Ishikawa (cell line): ENCODE results near the gene SPEF2.

Experiments used
- CEBPB ChIP-seq: IDR thresholded peaks from 2 replicates; pipeline ENCODE4 v1.6.1; 2012
- CREB1 ChIP-seq: IDR thresholded peaks from 2 replicates; pipeline ENCODE4 v1.6.1; 2012; ENCODE audit warnings: low read depth
- EGR1 ChIP-seq: IDR thresholded peaks from 2 replicates; pipeline ENCODE4 v1.6.1; 2012
- EP300 ChIP-seq: IDR thresholded peaks from 2 replicates; pipeline ENCODE4 v1.6.1; 2012; ENCODE audit warnings: borderline replicate concordance
- FOXM1 ChIP-seq: IDR thresholded peaks from 2 replicates; pipeline ENCODE4 v1.6.1; 2012; ENCODE audit warnings: low read depth, borderline replicate concordance
- NFIC ChIP-seq: IDR thresholded peaks from 2 replicates; pipeline ENCODE4 v1.6.1; 2012
- RAD21 ChIP-seq: IDR thresholded peaks from 2 replicates; pipeline ENCODE4 v1.6.1; 2012; ENCODE audit warnings: low read depth
- REST ChIP-seq: IDR thresholded peaks from 2 replicates; pipeline ENCODE4 v1.6.1; 2012; ENCODE audit warnings: low read depth, mild to moderate bottlenecking
- TAF1 ChIP-seq: IDR thresholded peaks from 2 replicates; pipeline ENCODE4 v1.6.1; 2012; ENCODE audit warnings: low read depth, mild to moderate bottlenecking
- TCF12 ChIP-seq: IDR thresholded peaks from 2 replicates; pipeline ENCODE4 v1.6.1; 2012; ENCODE audit warnings: low read depth
- TEAD4 ChIP-seq: IDR thresholded peaks from 2 replicates; pipeline ENCODE4 v1.6.1; 2012
- YY1 ChIP-seq: IDR thresholded peaks from 2 replicates; pipeline ENCODE4 v1.6.1; 2012; ENCODE audit warnings: low read depth
- ZBTB7A ChIP-seq: IDR thresholded peaks from 2 replicates; pipeline ENCODE4 v1.6.1; 2012; ENCODE audit warnings: low read depth
- TF ChIP-seq, protein P1 (sequence below): IDR thresholded peaks from 2 replicates; pipeline ENCODE4 v1.6.1; 2012
- TF ChIP-seq, protein P2 (sequence below): IDR thresholded peaks from 2 replicates; pipeline ENCODE4 v1.6.1; 2012

Gene SPEF2

DNA sequence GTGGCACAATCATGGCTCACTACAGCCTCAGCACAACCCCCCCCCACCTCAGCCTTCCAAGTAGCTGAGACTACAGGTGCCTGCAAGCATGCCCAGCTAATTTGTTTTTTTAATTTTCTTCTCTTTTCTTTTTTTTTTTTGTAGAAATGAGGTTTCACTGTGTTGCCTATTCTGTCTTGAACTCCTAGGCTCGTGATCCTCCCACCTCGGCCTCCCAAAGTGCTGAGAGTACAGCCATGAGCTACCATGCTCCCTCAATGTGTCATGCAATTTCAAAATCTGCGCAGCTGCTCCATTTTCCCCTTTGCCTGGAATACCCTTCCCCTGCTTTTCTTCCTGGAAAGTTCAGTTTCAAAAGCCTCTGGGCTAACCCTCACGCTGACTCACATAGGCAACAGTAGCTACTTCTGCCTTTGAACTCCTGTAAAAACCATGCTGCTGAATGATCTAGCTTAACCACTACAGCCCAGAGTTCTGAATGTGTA lies 168.0 kb downstream of the SPEF2 start:
- TF ChIP-seq EP300 (no peak), CEBPB (no peak)

DNA sequence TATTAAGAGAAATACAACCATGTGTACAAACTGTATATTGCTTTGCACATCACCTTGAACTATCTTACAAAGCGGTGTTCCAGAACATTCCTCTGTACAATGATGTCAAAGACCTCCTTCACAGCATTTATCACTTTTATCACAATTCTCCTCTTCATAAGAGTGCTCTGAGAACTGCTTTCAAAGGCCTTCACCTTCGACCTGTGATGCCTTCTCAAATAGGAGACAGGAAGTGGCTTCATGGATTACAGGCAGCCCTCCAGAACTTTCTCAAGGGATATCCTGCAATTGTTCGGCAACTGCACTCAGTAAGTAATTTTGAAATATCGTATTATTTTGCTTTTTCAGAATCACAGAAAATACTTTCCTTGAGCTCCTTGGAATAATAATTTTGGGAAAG lies 171.1 kb downstream of the SPEF2 start:
- TF ChIP-seq FOXM1 (no peak), RAD21 (no peak), EGR1 (no peak), YY1 (no peak), NFIC (no peak), CEBPB (no peak), ZBTB7A (no peak), EP300 (no peak), TAF1 (no peak), CREB1 (no peak), TEAD4 (no peak), TCF12 (no peak)
- TF ChIP-seq, protein P1, sequence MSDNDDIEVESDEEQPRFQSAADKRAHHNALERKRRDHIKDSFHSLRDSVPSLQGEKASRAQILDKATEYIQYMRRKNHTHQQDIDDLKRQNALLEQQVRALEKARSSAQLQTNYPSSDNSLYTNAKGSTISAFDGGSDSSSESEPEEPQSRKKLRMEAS, result no peak
- TF ChIP-seq, protein P2, sequence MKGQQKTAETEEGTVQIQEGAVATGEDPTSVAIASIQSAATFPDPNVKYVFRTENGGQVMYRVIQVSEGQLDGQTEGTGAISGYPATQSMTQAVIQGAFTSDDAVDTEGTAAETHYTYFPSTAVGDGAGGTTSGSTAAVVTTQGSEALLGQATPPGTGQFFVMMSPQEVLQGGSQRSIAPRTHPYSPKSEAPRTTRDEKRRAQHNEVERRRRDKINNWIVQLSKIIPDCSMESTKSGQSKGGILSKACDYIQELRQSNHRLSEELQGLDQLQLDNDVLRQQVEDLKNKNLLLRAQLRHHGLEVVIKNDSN, result no peak

DNA sequence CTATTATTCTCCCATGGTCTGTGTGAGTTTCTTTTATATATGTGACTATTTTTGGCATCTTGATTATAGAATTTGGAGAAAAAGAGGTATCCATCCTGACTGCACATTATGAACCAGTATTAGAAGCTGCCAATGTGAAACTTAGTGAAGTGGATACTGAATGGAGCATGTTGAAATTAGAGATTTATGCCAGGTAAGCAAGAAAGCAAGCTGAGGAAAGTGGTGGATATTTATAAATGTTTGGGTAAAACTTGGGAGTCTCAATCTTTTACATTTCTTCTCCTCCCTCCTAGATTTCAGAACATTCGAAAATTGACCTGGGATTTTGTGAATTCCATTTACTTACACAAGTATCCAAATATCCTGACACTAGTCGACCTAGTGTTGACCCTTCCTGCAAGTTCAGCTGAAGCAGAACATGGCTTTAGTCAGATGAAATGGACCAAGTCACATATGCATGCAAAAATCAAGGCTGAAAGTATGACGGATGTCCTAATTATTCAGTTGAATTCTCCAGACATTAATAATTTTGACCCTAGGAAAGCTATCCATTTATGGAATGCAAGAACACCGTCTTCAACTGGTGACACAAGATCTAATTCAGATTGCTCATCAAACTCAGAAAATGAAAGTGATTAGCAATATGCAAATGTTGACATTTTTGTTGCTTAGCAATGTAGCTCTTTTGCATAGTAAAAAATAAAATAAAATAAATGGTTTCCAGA lies 172.2 kb downstream of the SPEF2 start:
- no peak for TF ChIP-seq FOXM1

- TF ChIP-seq, protein P2, result no peak
- TF ChIP-seq FOXM1, result no peak
- no peak for TF ChIP-seq RAD21
- no peak for TF ChIP-seq CREB1
- TF ChIP-seq TAF1, result no peak
- TF ChIP-seq ZBTB7A, result no peak
- TF ChIP-seq CEBPB, result no peak
- TF ChIP-seq YY1, result no peak
- no peak for TF ChIP-seq TCF12
- TF ChIP-seq, protein P1, result no peak
- TF ChIP-seq NFIC, result no peak
- no peak for TF ChIP-seq EGR1
- TF ChIP-seq EP300, result no peak
- no peak for TF ChIP-seq REST
- TF ChIP-seq TEAD4, result no peak
Observed at GRCh38 chr5:35790457-35790822, 172.8 kb downstream of the SPEF2 start.

DNA sequence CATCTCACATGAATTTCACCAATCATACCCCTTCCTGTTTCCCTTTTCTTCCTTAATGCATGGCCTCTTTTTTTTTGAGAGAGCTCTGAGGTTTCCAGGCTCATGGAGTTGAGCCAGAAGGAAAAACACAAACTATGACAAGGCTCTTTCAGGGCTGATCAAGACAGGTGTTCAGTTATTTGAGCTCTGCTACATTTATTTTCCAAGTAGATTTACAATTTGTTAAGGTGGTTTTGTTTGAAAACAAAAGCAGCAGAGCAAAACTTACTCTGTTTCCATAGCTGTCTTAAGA lies 176.6 kb downstream of the SPEF2 start:
- no peak for TF ChIP-seq YY1
- TF ChIP-seq EGR1, result no peak
- no peak for TF ChIP-seq FOXM1
- TF ChIP-seq REST, result no peak
- TF ChIP-seq NFIC, result no peak

DNA sequence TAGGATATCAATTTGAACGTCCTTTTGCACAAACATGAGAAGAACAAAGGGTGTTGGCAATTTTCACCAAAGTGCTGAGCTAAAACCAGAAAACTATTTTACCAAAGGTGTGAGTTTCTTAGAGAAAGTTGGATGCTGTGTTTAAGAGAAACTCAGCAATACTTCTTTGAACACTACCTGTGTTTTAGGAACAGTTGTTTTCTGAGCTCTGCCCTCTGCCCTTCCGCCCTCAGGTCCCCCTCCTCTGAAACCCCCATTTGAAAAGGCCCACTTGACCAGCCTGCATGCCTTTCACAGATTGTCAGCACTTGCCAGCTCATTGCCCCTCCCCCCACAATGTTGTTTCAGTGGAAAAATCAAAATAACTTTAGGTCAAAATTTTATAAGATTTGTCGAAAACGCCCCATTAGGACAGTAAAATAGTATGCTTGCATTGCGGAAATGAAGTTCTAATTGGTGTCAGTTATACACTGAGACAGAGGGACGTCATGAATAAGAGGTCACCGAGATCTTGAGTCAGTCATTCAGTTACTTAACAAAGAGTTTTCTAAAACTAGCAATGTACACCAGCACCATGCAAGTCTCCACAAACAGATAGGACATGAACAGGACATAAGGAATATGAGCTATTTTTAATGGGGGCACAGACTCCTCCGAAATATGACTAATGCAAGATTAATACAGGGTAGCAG lies 177.2 kb downstream of the SPEF2 start:
- TF ChIP-seq NFIC (no peak), TEAD4 (no peak), TCF12 (no peak), FOXM1 (no peak), EP300 (no peak), REST (no peak), TAF1 (no peak), CEBPB (no peak), EGR1 (no peak), RAD21 (no peak), CREB1 (no peak), ZBTB7A (no peak), YY1 (no peak)
- TF ChIP-seq, protein P1, result no peak
- TF ChIP-seq, protein P2, result no peak
